IPS-15b (cell line): ENCODE results near the gene RASGEF1C.

Experiments
- H3K27me3 ChIP-seq: one replicate; pipeline ENCODE4 v1.6.1; 2013; ENCODE audit warnings: low read length; ENCODE audit not compliant: control insufficient read depth, insufficient read depth
- H3K36me3 ChIP-seq: one replicate; pipeline ENCODE4 v1.6.1; 2013; ENCODE audit warnings: low read length; ENCODE audit not compliant: control insufficient read depth, insufficient read depth
- H3K4me1 ChIP-seq: one replicate; pipeline ENCODE4 v1.6.1; 2013; ENCODE audit warnings: mild to moderate bottlenecking, low read length; ENCODE audit not compliant: control insufficient read depth, insufficient read depth
- H3K4me3 ChIP-seq: one replicate; pipeline ENCODE4 v1.5.1; 2013; ENCODE audit warnings: low read depth, low read length
- H3K9ac ChIP-seq: one replicate; pipeline ENCODE4 v1.6.1; 2013; ENCODE audit warnings: low read depth, mild to moderate bottlenecking, low read length
- H3K9me3 ChIP-seq: one replicate; pipeline ENCODE4 v1.6.1; 2013; ENCODE audit warnings: mild to moderate bottlenecking, low read length; ENCODE audit not compliant: control insufficient read depth, insufficient read depth

Gene RASGEF1C

GRCh38 chr5:180197016-180197702, 11.9 kb downstream of the RASGEF1C start:
- H3K4me1 ChIP-seq = no peaks in the 10 kb centered on the region
- no peak overlapping the region for H3K4me3 ChIP-seq
- H3K9ac ChIP-seq = no peak overlapping the region
- no peaks in the 10 kb centered on the region for H3K27me3 ChIP-seq
- no peaks in the 10 kb centered on the region for H3K36me3 ChIP-seq
- H3K9me3 ChIP-seq = no peaks in the 10 kb centered on the region

GRCh38 chr5:180194410-180195345, 14.3 kb downstream of the RASGEF1C start:
- Histone ChIP-seq H3K36me3 (no peaks in the 10 kb centered on the region), H3K9me3 (no peaks in the 10 kb centered on the region), H3K4me3 (no peak overlapping the region), H3K27me3 (no peaks in the 10 kb centered on the region), H3K9ac (no peak overlapping the region), H3K4me1 (no peaks in the 10 kb centered on the region)

GRCh38 chr5:180193749-180194375, 15.1 kb downstream of the RASGEF1C start:
- H3K36me3 ChIP-seq = no peaks in the 10 kb centered on the region
- H3K9ac ChIP-seq = no peak overlapping the region
- H3K27me3 ChIP-seq = no peaks in the 10 kb centered on the region
- H3K4me1 ChIP-seq = no peaks in the 10 kb centered on the region
- no peak overlapping the region for H3K4me3 ChIP-seq
- H3K9me3 ChIP-seq = no peaks in the 10 kb centered on the region

GRCh38 chr5:180191716-180192115, 17.3 kb downstream of the RASGEF1C start:
- no peak overlapping the region for H3K9ac ChIP-seq
- no peaks in the 10 kb centered on the region for H3K27me3 ChIP-seq
- H3K4me1 ChIP-seq = no peaks in the 10 kb centered on the region
- H3K36me3 ChIP-seq = no peaks in the 10 kb centered on the region
- no peaks in the 10 kb centered on the region for H3K9me3 ChIP-seq
- H3K4me3 ChIP-seq = no peak overlapping the region

- Histone ChIP-seq H3K36me3 (no peaks in the 10 kb centered on the region), H3K4me1 (no peaks in the 10 kb centered on the region), H3K4me3 (no peak overlapping the region), H3K9me3 (no peaks in the 10 kb centered on the region), H3K9ac (no peak overlapping the region), H3K27me3 (no peaks in the 10 kb centered on the region)
Measured at GRCh38 chr5:180187767-180188166, 21.2 kb downstream of the RASGEF1C start.

- H3K9me3 ChIP-seq = no peaks in the 10 kb centered on the region
- H3K9ac ChIP-seq = no peak overlapping the region
- H3K27me3 ChIP-seq = no peaks in the 10 kb centered on the region
- no peaks in the 10 kb centered on the region for H3K36me3 ChIP-seq
- H3K4me1 ChIP-seq = no peaks in the 10 kb centered on the region
- no peak overlapping the region for H3K4me3 ChIP-seq
Measured at GRCh38 chr5:180180846-180181245, 28.2 kb downstream of the RASGEF1C start.

GRCh38 chr5:180180421-180180820, 28.6 kb downstream of the RASGEF1C start:
- Histone ChIP-seq H3K9ac (no peak overlapping the region), H3K27me3 (no peaks in the 10 kb centered on the region), H3K4me3 (no peak overlapping the region), H3K4me1 (no peaks in the 10 kb centered on the region), H3K9me3 (no peaks in the 10 kb centered on the region), H3K36me3 (no peaks in the 10 kb centered on the region)

- Histone ChIP-seq H3K9ac (no peak overlapping the region), H3K27me3 (no peaks in the 10 kb centered on the region), H3K9me3 (no peaks in the 10 kb centered on the region), H3K4me3 (no peak overlapping the region), H3K4me1 (no peaks in the 10 kb centered on the region), H3K36me3 (no peaks in the 10 kb centered on the region)
Measured at GRCh38 chr5:180179442-180180420, 29.3 kb downstream of the RASGEF1C start.

- H3K27me3 ChIP-seq = no peaks in the 10 kb centered on the region
- no peak overlapping the region for H3K9ac ChIP-seq
- no peaks in the 10 kb centered on the region for H3K9me3 ChIP-seq
- H3K36me3 ChIP-seq = no peaks in the 10 kb centered on the region
- H3K4me1 ChIP-seq = no peaks in the 10 kb centered on the region
- H3K4me3 ChIP-seq = no peak overlapping the region
Measured at GRCh38 chr5:180178531-180179441, 30.2 kb downstream of the RASGEF1C start.

GRCh38 chr5:180176191-180176590, 32.8 kb downstream of the RASGEF1C start:
- H3K27me3 ChIP-seq = no peaks in the 10 kb centered on the region

More at GRCh38 chr5:180176191-180176590, 32.8 kb downstream of the RASGEF1C start:
- Histone ChIP-seq H3K36me3 (no peaks in the 10 kb centered on the region), H3K9me3 (no peaks in the 10 kb centered on the region), H3K4me1 (no peaks in the 10 kb centered on the region), H3K9ac (no peak overlapping the region), H3K4me3 (no peak overlapping the region)
